Prostate gland (tissue), 2 donors: Measurements from ENCODE around the gene SRGAP1. TPM values are rescaled to one million over a fixed set of nuclear protein-coding genes. Genes with fewer than 3 reads are reported as not detected.

ENCODE experiments used
- DNase-seq: peaks from one replicate; pipeline ENCODE4 v3.0.0-alpha.2; 2019; ENCODE audit warnings: low spot score
- H3K27ac ChIP-seq, 2 donors: fragments of 200-600 bp; sonication (generic); 2 replicates each; pipeline ENCODE4 v1.5.1; 2017 to 2019
- H3K27me3 ChIP-seq: fragments of 200-600 bp; sonication (generic); replicated peaks from 2 replicates; pipeline ENCODE4 v1.5.1; 2019; ENCODE audit not compliant: insufficient read depth
- H3K36me3 ChIP-seq, 2 donors: fragments of 200-600 bp; sonication (generic); 1 replicate in 1 of 2; 2 replicates in 1 of 2; pipeline versions ENCODE4 v1.5.1 to v1.8.1; 2017 to 2019
- H3K4me1 ChIP-seq: fragments of 200-600 bp; sonication (generic); replicated peaks from 2 replicates; pipeline ENCODE4 v1.5.1; 2019
- H3K4me3 ChIP-seq, 2 donors: fragments of 200-600 bp; sonication (generic); 2 replicates each; pipeline ENCODE4 v1.5.1; 2017 to 2019
- H3K9me3 ChIP-seq: fragments of 200-600 bp; sonication (generic); 2 replicates; pipeline ENCODE4 v1.5.1; 2017
- POLR2A ChIP-seq: fragments of 450-650 bp; IDR thresholded peaks from one replicate; pipeline ENCODE4 v1.6.1; 2016; ENCODE audit warnings: antibody characterized with exemption, mild to moderate bottlenecking
- POLR2AphosphoS5 ChIP-seq: sonication (generic); formaldehyde crosslinking; IDR thresholded peaks from one replicate; pipeline ENCODE4 v1.6.1; 2017; ENCODE audit warnings: antibody characterized with exemption
- WGBS: methylation state at CpG from one replicate; pipeline ENCODE4 v1.1.5; 2018; 5-methylcytosine and 5-hydroxymethylcytosine counted together
- intact Hi-C: fragments of 100-400 bp; cut with DNase I; formaldehyde crosslinking; loops from one replicate; pipeline ENCODE4 v1.14.2; 2022
- total RNA-seq, 2 donors: library from RNA; depleted of rRNA; stranded (reverse); fragments of >200 nt; gene quantifications; one replicate each; pipeline ENCODE4 v1.1.0, GENCODE V29; 2016
- TF ChIP-seq, protein P1 (sequence below), 4 experiments: fragments of 200-600 bp in 2 of 4; fragments of 450-650 bp in 2 of 4; sonication (generic) in 2 of 4; IDR thresholded peaks; 1 replicate in 3 of 4; 2 replicates in 1 of 4; pipeline ENCODE4 v1.5.1; 2016 to 2019; ENCODE audit warnings: antibody characterized with exemption in 4 of 4, mild to moderate bottlenecking in 2 of 4, moderate library complexity in 2 of 4

SRGAP1 gene
- total RNA-seq, 2 donors from 2014 or later: 4.6 to 16.1 TPM

DNA sequence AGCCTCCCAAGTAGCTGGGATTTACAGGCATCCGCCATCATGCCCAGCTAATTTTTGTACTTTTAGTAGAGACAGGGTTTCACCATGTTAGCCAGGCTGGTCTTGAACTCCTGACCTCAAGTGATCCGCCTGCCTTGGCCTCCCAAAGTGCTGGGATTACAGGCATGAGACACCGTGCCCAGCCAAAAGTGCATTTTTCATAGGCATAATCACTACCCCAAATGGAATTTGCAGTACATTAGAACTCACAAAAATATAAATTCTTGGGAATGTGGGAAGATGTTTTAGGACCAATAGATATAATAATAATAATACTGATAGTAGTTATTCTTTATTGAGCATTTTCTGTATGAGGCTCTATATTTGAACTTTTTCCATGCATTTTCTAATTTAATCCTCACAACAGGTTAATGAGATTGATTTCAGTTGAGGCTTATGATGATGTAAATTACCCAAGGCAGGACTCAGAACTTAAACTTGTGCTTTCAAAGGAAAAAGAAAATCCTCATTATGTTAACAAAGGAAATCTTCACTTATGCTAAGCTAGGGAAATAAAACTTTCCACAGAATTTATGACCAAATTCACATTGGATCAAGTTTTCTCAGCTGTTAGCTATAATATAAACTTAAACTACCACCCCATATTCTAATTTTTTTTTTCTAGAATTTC is 121.6 kb downstream of the SRGAP1 start:
- Histone ChIP-seq H3K4me1 (no peaks in the 10 kb centered on the region), H3K27me3 (no peaks in the 10 kb centered on the region), H3K9me3 (no peaks in the 10 kb centered on the region), H3K4me3 (no peak overlapping the region), H3K27ac (no peak overlapping the region), H3K36me3 (no peaks in the 10 kb centered on the region)
- 76% methylated on average over 3 of the region's 3 CpGs for WGBS
- intact Hi-C loops: loop anchor here (10.0 kb wide), 1 partner anchor 149 kb away; no protein-coding TSS in a partner anchor
- TF ChIP-seq POLR2A: no peak
- no peak for TF ChIP-seq POLR2AphosphoS5
- TF ChIP-seq, protein P1, sequence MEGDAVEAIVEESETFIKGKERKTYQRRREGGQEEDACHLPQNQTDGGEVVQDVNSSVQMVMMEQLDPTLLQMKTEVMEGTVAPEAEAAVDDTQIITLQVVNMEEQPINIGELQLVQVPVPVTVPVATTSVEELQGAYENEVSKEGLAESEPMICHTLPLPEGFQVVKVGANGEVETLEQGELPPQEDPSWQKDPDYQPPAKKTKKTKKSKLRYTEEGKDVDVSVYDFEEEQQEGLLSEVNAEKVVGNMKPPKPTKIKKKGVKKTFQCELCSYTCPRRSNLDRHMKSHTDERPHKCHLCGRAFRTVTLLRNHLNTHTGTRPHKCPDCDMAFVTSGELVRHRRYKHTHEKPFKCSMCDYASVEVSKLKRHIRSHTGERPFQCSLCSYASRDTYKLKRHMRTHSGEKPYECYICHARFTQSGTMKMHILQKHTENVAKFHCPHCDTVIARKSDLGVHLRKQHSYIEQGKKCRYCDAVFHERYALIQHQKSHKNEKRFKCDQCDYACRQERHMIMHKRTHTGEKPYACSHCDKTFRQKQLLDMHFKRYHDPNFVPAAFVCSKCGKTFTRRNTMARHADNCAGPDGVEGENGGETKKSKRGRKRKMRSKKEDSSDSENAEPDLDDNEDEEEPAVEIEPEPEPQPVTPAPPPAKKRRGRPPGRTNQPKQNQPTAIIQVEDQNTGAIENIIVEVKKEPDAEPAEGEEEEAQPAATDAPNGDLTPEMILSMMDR (IDR thresholded peaks at IDR 0.05): no peak
- no peak for DNase-seq

DNA sequence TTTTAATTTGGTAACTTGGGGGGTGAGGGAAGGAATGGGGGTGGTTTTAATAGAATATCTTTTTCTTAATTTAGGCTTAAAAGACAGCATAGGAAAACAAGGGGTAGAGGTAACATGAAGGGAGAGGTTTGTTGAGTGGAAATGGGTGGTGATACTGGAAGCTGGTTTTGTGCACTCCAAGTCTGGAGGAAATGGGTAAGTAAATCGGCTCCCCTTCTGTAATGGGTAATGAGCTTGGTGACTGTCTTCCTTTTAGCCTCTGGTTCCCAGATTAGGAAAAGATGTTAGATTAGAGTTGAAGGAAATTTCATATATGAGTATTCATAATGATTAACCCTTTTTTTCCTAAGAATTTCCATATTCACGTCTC is 122.1 kb downstream of the SRGAP1 start:
- Histone ChIP-seq H3K9me3 (no peaks in the 10 kb centered on the region), H3K36me3 (no peaks in the 10 kb centered on the region), H3K27me3 (no peaks in the 10 kb centered on the region), H3K4me3 (no peak overlapping the region), H3K27ac (no peak overlapping the region), H3K4me1 (no peaks in the 10 kb centered on the region)
- TF ChIP-seq POLR2A: no peak
- TF ChIP-seq, protein P1 (IDR thresholded peaks at IDR 0.05): no peak
- TF ChIP-seq POLR2AphosphoS5: no peak
- intact Hi-C loops: loop anchor here (10.0 kb wide), 1 partner anchor 148 kb away; no protein-coding TSS in a partner anchor
- 92% methylated on average over 2 of the region's 2 CpGs for WGBS
- no peak for DNase-seq

DNA sequence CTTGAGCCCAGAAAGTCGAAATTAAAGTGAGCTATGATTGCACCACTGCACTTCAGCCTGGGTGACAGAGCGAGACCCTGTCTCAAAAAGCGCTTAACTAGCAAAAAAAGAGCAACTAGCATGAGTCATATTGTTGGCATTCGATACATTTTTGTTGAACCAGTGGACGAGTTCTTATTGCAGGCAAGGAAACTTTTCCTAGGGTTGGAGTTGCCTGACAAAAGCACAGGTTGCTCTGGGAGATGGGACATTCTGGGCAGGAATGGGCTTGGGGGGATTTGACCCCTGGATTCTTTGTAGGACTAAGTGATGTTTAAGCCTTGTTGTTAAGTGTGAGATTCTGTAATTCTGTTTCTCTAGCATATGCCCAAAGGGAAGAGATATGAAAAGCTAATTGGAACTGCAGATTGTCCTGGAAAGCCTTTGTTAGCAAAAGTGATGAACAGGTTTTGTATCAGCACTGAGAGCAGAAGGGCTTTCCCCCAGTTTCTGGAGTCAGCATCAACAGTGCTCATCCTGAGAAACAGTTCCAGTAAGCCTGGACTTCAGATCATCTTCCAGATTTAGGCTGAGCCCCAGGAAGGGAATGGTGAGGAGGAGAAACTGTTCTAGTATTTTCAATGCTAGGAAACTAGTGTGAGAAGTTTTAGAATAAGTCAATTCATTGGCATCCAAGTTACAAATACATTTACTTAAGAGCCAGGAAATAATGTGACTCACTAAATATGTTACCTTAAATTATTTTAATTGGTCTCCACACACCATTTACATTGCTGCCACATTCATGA is 123.1 kb downstream of the SRGAP1 start:
- no peak for DNase-seq
- TF ChIP-seq, protein P1 (IDR thresholded peaks at IDR 0.05): no peak
- no peak for TF ChIP-seq POLR2A
- no peak for TF ChIP-seq POLR2AphosphoS5
- WGBS: 86% methylated on average over 5 of the region's 5 CpGs
- Histone ChIP-seq H3K4me1 (no peaks in the 10 kb centered on the region), H3K4me3 (no peak overlapping the region), H3K27ac (no peak overlapping the region), H3K27me3 (no peaks in the 10 kb centered on the region), H3K36me3 (no peaks in the 10 kb centered on the region), H3K9me3 (no peaks in the 10 kb centered on the region)
- intact Hi-C loops: loop anchor here (10.0 kb wide), 1 partner anchor 147 kb away; no protein-coding TSS in a partner anchor

DNA sequence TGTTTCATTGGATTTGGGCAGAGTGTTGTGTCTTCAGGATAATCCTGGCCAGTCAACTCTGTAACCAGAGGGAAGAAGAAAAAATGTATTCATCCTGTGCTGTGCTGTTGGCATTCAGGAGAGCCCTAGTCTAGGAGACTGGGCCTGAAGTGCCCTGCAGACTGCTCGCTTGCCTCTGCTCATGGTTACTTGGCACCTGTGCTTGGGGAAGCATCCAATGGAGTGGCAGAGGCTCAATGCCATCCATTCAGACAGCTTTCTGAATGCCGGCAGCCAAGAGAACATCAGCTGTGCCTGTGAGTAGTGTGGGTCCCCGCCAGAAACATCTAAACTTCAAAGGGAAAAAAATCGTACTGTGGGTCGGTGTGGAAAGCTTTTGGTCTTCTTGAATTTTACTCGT is 124.2 kb downstream of the SRGAP1 start:
- TF ChIP-seq POLR2A (no peak), POLR2AphosphoS5 (no peak)
- TF ChIP-seq, protein P1 (IDR thresholded peaks at IDR 0.05): no peak

More for the DNA sequence above, 124.2 kb downstream of the SRGAP1 start:
- H3K36me3 ChIP-seq: no peaks in the 10 kb centered on the region
- H3K27me3 ChIP-seq: no peaks in the 10 kb centered on the region
- H3K4me3 ChIP-seq: no peak overlapping the region
- intact Hi-C loops: loop anchor here (10.0 kb wide), 1 partner anchor 146 kb away; no protein-coding TSS in a partner anchor
- H3K9me3 ChIP-seq: no peaks in the 10 kb centered on the region
- no peak overlapping the region for H3K27ac ChIP-seq
- H3K4me1 ChIP-seq: no peaks in the 10 kb centered on the region
- no peak for DNase-seq
- WGBS: 44% methylated on average over 6 of the region's 6 CpGs
